Astrocyte (in vitro differentiated cells and primary cell): ENCODE data around the gene ANGPTL7.

ENCODE experiments used
- EZH2 ChIP-seq: IDR thresholded peaks from 2 replicates; pipeline ENCODE4 v1.6.1; 2012; ENCODE audit warnings: mild to moderate bottlenecking, low read length, inconsistent platforms; ENCODE audit not compliant: insufficient read depth
- TF ChIP-seq, protein P1 (sequence below): IDR thresholded peaks from 2 replicates; pipeline ENCODE4 v1.5.1; 2011; ENCODE audit warnings: low read depth, mild to moderate bottlenecking, inconsistent platforms, low read length, moderate library complexity; ENCODE audit not compliant: insufficient read depth

DNA sequence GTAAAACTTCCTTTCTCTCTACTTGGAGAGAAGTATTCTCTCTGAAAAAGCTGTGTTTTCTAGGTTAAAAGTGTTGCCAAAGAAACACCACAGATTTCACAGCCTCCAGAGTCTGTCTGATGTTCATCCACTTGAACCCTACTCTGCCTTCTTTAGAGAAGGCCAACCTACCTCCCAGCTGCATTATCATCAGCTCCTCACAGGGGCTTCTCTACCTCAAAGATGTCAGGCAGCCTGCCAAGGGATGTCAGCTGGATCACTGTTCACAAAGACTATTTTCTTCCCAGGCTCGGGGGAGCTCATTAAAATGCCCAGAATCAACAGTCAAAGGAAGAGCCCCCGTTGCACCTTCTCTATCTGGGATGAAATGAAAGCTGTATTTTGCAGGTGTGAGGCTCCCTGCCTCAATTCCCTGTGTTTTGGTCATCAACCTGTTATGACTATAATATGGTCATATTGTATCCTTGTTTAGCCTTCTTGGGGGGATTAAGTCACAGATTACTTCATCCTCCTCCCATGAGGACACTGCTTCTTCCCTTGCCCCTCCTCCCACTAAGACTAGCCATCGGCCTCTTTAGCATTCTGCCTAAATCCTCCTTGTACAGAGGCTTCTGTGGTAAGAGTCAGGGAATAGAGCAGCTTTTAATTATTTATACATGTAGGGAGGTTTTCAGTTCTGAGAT is 25.7 kb downstream of the ANGPTL7 start:
- TF ChIP-seq, protein P1, sequence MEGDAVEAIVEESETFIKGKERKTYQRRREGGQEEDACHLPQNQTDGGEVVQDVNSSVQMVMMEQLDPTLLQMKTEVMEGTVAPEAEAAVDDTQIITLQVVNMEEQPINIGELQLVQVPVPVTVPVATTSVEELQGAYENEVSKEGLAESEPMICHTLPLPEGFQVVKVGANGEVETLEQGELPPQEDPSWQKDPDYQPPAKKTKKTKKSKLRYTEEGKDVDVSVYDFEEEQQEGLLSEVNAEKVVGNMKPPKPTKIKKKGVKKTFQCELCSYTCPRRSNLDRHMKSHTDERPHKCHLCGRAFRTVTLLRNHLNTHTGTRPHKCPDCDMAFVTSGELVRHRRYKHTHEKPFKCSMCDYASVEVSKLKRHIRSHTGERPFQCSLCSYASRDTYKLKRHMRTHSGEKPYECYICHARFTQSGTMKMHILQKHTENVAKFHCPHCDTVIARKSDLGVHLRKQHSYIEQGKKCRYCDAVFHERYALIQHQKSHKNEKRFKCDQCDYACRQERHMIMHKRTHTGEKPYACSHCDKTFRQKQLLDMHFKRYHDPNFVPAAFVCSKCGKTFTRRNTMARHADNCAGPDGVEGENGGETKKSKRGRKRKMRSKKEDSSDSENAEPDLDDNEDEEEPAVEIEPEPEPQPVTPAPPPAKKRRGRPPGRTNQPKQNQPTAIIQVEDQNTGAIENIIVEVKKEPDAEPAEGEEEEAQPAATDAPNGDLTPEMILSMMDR = no peak
- no peak for TF ChIP-seq EZH2
